ENCODE data around the gene CAVIN2.

GRCh38 chr2:191846515-191847476 lies at the start of gene CAVIN2:
- TF ChIP-seq, protein P1, sequence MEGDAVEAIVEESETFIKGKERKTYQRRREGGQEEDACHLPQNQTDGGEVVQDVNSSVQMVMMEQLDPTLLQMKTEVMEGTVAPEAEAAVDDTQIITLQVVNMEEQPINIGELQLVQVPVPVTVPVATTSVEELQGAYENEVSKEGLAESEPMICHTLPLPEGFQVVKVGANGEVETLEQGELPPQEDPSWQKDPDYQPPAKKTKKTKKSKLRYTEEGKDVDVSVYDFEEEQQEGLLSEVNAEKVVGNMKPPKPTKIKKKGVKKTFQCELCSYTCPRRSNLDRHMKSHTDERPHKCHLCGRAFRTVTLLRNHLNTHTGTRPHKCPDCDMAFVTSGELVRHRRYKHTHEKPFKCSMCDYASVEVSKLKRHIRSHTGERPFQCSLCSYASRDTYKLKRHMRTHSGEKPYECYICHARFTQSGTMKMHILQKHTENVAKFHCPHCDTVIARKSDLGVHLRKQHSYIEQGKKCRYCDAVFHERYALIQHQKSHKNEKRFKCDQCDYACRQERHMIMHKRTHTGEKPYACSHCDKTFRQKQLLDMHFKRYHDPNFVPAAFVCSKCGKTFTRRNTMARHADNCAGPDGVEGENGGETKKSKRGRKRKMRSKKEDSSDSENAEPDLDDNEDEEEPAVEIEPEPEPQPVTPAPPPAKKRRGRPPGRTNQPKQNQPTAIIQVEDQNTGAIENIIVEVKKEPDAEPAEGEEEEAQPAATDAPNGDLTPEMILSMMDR (IDR thresholded peaks at IDR 0.05; ENCODE audit: low read depth, low read length, poor library complexity, severe bottlenecking): no peak
- TF ChIP-seq EZH2phosphoT487 (IDR thresholded peaks at IDR 0.05; ENCODE audit: borderline replicate concordance, low read length): no peak
